Stimulated activated CD8-positive, alpha-beta memory T cell treated with anti-CD3 and anti-CD28 coated beads, Interleukin-15, amount 100 ng/mL, for 24 hours (primary cell): Measurements from ENCODE around the gene ITM2B.
"Not testable (repeated sequence)": the region's sequence is repeated elsewhere in the genome, so short reads cannot be mapped to it uniquely, and the experiment has no call there.

Source experiments
- DNase-seq: peaks from one replicate; pipeline ENCODE4 v3.0.0-alpha.2; 2020; ENCODE audit warnings: low read depth

Gene ITM2B

DNA sequence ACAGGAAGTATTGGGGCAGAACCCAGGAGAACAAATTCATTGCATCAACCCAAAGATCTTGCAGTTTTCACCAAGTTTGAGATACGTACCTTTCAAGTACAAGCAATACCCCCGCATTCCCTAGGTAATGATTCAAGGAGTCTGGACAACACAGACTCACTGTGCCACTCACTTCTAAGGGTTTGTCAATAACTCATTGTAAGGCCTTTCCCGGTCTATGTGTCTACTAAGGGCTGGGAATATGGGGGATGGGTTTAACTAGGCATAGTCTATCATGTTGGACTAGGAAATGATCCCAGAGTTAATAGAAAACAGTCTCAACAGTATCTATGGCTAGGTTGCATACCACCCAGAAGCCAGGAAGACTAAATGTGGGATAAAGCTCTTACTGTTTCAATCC lies 8.3 kb upstream of the ITM2B start:
- no peak for DNase-seq

DNA sequence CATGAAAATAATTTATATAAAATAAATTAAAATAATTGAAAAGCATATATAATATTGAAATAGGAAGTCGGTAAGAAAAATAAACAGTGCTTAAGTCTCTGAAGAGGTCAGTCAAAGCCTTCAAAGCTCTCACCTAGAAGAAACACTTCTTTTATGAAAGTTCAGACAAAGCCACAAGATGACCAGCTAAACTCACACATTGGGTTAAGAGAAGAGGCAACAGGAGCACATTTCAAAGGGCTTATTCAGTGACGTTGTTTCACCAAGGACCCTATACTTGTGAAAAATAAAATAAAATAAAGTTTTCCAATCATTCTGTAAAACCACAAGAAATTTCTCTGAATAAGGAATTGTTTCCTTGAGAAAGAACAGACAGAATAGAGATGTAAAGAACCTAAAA lies 2.5 kb upstream of the ITM2B start:
- DNase-seq, result no peak

DNA sequence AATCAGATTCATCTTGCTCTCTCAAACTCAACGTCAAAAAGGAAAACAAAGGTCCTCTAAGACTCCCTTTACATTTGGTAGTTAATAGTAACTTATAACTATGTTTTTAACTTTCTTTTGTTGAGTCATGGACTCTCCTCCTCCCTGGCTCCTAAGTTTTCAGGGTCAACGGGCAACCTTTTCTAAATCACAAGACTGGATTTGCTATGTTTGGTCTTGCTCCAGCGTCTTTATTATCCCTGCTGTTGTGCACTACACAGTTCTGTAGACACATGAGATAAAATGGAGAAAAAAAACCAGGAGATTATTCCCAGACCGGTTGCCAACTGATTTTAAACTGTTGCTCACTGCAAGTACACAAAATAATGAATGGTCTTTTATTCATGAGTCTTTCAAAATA lies 1.9 kb upstream of the ITM2B start:
- DNase-seq, result no peak

DNA sequence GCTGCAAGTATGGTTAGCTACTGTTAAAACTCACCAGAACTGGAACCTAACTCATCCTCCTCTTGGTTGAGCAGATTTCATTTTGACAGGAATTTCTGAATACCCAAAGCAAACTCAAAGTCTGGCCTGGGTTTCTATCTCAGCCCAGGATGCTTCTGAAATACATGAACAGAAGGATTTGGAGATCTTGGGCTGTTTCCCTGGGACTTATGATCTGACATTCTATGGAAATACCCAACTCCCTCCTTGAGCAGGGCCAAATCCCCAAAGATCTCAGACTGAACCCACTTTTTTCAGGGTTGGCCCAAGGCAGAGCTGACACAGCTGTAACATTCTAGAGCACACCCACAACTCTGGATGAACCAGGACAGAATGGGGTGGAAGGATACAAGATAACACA lies 1.1 kb upstream of the ITM2B start:
- DNase-seq, result no peak

DNA sequence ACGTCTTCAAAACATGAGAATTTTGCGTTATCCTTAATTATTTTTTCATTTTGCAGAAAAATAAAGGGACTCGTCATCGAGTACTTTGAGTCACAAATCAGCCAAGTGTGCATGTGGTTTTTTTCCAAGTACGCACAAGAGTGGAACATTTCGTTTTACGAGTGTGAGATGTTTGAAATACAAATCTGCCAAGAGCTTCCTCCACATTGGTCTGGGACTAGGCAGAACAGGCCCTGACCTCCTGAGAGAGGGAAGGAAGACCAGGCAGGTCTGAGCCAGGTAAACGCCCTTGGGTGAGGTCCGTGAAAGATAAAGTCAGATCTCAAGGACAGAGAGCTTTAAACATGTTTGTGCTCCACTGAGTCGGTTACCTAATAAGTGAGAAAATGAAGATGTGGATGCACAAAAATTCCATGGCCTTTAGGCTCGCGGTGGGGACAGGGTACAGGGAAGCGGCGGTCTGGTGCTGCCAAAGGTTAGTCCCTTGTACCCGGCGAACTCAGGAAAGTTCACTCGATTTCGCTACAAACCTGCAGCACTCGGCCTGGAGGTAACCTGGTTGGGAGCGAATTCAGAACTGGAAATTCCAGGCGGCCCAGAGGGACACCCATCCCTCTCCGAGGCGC lies 473 bp upstream of the ITM2B start:
- DNase-seq, result no peak

DNA sequence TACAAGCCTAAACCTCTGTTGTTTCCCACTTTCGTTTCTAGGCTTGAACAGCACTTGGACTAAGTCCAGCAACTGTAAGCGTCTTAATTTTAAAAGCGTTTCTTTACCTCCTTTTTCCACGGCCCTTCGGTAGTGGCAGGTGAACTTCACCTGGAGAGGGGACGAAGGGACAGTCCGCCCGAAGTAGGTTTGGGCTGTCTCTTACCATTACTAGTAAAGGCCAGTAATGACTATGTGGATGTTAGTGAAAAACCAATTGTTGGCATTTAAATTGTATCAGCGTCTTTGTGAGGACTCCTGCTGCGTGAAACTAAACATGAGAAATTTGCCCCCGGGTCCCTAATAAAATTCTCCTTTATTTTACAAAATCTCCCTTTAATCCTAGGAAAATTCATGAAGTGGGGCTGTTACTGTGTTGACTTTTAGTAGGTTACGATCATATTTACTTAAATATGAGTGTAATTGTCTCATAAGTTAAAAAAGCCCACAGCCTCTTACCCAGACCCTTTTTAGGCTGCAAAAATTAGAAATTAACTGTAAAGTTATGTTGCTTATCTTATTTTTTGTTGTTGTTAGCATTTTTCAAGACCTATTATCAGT lies 983 bp downstream of the ITM2B start:
- no peak for DNase-seq

DNA sequence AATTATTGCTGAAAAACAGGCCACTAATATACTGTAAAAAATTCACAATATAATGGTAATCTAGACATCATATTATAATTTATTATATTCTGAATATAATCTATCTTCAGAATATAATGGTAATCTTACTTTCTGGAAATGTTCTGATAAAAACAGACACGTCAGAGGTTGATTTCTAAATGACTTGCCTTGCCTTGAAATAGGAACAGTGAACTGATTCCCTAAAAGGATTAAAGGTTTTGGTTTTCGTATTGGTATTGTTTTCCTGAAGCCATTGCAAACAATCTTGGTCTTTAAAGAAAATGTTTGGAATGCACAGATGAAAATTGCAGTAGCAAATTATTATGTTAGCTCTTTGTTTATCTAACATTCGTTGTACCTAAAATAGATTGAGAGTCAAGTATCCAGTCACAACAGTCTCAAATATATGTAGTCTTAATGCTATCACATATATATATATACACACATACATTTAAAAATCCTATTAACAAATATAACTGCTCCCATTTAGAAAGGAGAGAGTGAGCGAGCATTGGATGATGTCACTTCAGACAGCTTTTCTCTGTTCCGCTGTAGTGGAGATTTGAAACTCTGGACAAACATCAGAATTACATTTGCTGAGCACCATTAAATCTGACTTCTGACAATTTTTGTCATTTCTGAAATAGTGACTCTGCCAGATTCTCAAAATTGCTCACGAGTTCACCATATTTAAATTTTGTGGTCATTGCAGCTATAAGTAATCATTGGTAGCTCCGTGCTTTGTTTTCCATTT lies 1.7 kb downstream of the ITM2B start:
- no peak for DNase-seq

DNA sequence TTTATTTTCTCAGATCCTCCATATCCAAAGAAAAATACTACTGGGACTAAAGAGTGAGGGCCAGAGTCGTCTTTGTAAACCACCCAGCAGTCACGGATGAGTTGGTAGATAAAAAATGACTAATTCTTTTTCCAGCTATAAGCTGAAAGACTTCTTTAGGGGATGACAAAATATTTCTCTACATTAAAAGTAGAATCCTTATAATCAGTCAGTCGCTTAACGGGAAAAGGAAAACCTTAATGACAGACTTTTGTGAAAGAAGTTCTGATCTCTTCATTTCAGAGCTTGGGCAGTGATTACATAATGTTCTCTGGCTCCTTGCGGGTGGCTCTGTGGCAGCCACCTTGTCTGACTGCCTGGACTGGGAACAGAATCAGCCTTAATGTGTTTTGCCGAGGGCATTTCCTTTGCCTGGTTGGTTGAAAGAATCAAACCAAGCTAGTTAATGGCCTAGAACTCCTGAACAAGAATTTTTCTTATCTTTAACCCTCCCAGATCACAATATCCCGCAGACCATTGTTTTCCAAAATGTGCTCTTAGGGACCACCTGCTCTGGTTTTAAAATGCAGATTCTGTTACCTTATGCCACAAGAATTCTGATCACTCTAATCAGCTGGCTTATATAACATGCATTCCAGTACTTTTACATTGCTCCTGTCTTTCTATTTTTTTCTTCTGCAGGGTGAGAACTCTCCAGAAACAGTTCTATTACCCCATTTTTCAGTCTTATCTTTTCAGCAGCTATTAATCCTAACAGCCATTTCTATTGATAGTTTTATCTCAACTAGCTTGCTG lies 2.5 kb downstream of the ITM2B start:
- DNase-seq, result no peak

DNA sequence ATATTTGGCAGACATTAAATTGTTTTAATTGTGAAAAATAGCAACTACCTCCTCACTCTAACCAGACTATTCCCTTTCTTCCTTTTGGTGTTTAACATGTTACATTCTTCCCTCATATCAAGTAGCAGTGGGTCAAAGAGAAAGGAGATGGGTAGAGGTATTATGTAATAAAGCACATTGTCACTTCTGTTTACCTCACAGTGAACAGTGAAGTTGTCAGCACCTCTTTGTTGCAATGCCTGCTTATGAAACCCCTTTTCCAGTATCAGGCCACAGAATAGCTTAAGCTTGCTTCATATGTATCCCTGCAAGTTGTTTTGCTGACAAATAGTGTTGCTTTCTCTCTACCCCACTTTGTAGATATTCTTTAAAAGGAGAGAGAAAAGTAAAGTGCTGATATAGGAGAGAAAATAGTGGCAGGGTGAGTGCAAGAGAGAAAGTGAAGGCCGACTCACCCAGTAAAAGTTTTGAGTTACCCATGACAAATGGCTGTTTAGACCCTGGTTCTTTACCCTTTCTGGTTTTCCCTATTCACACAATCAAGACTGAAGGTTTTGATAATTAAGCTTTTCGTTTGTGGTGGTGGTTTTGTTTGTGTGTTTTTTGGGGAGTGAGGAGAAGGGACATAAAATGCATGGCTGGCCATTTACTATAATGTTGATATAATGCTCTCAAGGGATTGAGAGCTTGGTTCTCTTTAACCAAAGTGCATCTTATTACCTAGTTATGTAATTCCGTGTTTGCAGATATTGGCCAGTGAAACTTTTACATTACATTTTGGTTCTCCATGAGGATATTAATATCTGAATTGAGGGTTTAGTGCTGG lies 3.7 kb downstream of the ITM2B start:
- no peak for DNase-seq

DNA sequence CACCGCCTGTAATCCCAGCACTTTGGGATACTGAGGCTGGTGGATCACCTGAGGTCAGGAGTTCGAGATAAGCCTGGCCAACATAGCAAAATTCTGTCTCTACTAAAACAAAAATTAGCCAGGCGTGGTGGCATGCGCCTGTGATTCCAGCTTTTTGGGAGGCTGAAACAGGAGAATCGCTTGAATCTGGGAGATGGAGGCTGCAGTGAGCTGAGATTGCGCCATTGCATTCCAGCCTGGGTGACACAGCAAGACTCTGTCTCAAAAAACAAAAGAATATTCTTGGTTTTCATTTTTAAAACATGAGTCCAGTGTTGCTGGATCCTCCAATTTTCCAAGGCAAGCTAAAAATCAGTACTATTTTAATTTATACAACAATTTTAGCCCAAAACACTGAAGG lies 6.4 kb downstream of the ITM2B start:
- not testable (repeated sequence) for DNase-seq

DNA sequence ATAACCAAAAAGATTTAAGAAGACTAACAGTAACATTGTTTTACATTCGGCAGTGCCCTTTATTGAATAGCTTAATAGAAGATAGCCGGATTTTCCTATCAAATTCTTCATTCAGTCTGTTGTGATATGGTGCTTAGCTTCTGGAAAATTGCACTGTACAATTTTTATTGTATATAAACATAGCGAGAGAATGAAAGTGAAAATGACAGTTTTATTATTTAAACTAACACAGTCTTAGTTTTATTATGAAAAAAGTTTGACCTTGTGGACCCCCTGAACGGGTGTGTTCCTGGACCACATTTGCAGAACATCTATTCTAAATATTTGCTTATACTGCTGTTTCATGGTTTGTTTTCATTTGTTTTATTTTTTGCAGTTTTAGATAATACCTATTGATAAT lies 8.6 kb downstream of the ITM2B start:
- no peak for DNase-seq

DNA sequence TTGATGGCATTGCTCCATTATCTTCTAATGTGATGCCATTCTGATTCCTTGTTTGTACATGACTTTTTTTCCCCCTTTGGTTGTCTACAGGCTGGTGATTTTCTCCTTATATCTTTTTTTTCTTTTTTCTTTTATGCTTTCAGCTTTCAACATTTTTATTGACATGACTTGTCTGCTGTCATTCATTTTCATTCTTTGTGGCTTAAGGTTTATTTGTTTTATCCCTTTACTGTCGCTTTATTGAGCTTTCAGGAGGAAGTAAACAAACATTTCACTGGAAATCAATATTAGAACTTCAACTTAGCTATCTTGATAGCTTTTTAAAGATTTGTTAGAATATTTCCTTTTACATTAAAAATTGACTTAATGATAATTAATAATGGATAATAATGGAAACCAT lies 9.7 kb downstream of the ITM2B start:
- DNase-seq, result no peak

DNA sequence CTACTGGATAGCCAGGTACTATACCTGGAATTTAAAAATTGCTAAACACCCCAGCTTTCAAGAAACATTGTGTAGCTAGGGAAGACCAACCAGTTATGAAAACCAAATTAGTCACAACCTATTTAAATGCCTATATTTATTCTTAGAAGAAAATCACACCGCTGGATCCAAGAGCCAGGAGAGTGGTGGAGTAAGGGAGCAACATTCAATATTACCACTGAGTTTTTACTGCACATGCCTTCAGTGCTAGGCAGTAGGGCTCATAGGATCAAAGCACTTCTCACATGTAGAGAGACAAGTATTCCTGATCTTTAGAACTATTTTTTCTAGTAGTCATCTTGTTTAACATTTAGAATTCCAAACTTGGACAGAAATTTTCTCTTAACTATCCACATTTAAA lies 11.2 kb downstream of the ITM2B start:
- DNase-seq, result no peak

DNA sequence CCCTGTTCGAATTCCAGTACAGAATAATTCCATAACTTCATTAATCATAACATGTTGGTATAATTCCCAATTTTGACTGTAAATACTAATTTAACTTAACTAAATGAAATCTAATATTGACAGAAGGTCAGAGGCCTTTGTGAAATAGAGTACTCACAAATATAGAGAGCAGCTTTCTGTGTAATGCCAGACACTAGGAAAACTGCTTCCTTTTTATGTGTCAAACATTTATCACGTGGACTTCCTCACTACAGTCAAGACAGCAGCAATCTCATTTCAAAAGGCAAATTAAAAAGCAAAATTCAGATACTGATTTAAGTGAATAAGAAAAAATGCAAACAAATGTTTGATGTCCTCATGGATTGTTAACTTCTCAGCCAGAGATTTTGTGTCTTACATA lies 13.1 kb downstream of the ITM2B start:
- no peak for DNase-seq

DNA sequence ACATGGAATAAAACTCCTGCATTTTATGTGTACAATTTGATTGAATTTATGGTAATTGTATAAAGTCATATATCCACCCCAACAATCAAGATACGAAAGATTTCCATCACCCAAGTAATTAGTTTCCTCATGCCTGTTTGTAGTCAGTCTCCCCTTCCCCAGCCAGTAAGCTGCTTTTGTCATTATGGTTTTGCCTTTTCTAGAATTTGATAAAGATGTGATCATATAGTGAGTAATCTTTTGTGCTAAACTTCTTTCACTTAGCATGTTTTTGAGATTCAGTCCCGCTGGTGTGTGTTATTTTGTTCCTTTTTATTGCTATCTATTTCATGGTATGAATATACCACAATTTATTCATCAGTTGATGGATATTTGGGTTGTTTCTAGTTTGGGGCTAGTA lies 16.0 kb downstream of the ITM2B start:
- DNase-seq, result no peak

DNA sequence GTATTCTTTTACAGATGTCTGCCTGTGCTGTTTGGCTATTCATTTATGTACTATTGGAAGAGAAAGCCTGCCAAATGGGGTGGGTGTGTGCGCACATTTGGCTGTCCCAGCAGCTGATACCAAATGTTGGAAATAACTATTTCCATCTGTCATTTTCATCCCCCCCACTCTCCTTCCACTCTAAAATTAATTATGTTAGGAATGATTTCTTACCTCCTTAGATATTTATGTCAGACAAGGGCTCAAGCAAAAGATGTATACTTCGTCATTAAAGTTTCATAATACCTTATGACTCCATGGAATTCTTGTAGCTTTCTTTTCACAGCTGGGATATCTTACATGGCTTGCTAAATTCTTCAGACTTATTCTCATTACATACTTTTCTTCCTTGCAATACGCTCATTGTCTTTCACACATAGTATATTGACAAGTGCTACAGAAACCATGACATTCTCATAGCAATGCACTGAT lies 18.6 kb downstream of the ITM2B start:
- no peak for DNase-seq

DNA sequence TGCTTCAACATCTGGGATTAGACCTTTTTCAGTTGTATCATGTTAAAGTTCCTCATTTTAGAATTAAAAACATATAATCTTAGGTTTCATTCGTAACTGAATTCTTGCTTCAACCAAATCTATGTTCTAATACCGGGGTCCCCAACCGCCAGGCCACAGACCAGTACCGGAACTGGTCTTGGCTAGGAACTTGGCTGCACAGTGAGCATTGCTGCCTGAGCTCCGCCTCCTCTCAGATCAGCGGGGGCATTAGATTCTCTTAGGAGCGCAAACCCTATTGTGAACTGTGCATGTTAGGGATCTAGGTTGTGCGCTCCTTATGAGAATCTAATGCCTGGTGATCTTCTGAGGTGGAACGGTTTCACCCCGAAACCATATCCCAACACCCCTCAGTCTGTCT lies 19.2 kb downstream of the ITM2B start:
- no peak for DNase-seq

DNA sequence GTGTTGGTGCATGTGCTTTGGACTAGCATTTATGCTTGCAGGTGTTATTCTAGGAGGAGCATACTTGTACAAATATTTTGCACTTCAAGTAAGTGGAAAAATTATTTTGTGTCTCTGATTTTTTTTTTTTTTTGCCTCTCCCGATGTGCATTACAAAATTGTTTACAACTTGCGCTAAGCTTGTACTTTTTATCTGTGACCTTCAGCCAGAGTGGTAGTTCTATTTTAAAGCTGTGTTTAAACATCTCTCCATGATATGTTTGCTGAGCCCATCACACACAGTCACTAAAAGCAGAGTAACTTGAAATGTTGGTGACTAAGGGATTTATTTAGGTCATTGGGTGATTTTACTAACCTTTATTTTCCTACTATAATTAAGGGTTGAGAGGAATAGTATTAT lies 20.8 kb downstream of the ITM2B start:
- no peak for DNase-seq

DNA sequence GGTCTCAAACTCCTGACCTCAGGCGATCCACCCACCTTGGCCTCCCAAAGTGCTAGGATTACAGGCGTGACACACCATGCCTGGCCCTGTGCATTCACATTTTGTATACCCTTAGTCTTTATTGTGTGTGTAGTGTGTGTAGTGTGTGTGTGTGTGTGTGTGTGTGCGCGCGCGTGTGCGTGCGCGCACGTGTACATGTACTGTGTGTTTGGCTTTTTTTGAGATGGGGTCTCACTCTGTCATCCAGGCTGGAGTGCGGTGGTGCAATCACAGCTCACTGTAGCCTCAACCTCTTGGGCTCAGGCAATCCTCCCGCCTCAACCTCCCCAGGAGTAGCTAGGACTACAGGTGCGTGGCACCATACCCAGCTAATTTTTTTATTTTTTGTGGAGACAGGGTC lies 22.1 kb downstream of the ITM2B start:
- DNase-seq, result no peak

DNA sequence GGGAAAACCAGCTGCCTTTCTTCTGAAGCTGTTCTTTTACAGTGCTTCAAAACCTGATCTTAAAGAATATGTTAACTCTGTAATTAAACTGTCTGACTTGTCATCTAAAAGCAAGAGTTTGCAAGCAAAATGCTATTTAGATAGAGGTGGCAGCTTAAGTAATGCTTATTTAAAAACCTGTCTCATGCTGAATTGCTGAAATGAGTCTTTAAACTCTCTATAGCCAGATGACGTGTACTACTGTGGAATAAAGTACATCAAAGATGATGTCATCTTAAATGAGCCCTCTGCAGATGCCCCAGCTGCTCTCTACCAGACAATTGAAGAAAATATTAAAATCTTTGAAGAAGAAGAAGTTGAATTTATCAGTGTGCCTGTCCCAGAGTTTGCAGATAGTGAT lies 22.9 kb downstream of the ITM2B start:
- DNase-seq, result no peak

DNA sequence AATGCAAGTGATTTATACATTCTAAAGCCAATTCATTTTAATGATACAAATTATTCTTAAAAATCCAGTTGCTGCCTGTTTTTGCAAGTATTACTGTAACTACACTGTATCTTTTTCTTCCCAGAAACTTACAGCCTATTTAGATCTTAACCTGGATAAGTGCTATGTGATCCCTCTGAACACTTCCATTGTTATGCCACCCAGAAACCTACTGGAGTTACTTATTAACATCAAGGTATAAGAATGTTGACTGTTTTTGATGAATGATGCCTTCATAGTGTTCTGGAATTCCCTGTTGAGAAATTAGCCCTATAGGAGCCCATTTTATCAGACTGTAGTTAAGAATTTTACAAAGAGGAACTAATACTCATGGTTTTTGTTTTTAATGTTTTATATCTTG lies 25.0 kb downstream of the ITM2B start:
- no peak for DNase-seq

DNA sequence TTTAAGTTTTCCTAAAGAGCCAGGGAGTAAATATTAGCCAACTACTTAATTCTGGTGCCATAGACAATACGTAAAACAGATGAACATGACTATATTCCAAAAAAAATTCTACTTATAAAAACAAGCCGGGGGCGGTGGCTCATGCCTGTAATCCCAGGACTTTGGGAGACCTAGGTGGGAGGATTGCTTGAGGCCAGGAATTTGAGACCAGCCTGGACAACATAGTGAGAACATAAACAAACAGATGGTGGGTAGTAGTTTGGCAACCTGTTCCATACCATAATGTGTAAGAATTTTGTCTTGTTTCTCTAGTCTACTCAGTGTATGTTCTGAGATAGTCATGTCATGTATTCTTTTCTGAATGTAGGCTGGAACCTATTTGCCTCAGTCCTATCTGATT lies 25.4 kb downstream of the ITM2B start:
- DNase-seq, result no peak
